Suprapubic skin (tissue), 4 donors: ENCODE results near the gene IPO13.

Source experiments
- POLR2A ChIP-seq, 2 donors: fragments of 450-650 bp; IDR thresholded peaks; one replicate each; pipeline ENCODE4 v1.6.1; 2017; ENCODE audit warnings: antibody characterized with exemption in 2 of 2, mild to moderate bottlenecking in 2 of 2, moderate library complexity in 2 of 2
- POLR2AphosphoS5 ChIP-seq, 3 donors: sonication (generic); formaldehyde crosslinking; IDR thresholded peaks; one replicate each; pipeline ENCODE4 v1.6.1; 2017; ENCODE audit warnings: antibody characterized with exemption in 3 of 3
- TF ChIP-seq, protein P1 (sequence below), 2 donors: fragments of 200-600 bp in 1 of 2; fragments of 450-650 bp in 1 of 2; sonication (generic) in 1 of 2; IDR thresholded peaks; one replicate each; pipeline ENCODE4 v1.5.1; 2016 to 2019; ENCODE audit warnings: antibody characterized with exemption in 2 of 2, mild to moderate bottlenecking in 1 of 2, moderate library complexity in 1 of 2

DNA sequence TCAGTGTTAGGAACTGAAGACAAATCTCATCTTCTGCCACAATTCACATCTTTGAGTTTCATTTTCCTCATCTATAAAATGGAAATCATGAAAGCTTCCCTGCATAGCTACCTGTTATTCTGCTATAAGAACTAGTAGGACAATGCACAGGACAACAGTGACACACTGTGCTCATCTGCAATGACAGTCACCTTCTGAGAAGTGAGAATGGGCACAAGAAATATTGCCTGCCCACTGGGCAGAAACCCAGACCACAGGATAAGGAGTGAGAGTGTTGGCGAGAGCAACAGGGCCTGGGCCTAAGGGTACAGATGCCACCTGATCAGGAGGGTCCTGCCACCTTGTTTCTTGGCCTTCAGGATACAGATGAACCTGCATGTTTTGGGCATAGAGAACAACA lies 36.4 kb upstream of the IPO13 start:
- no peak for TF ChIP-seq POLR2A (IDR thresholded peaks at IDR 0.05)
- TF ChIP-seq, protein P1, sequence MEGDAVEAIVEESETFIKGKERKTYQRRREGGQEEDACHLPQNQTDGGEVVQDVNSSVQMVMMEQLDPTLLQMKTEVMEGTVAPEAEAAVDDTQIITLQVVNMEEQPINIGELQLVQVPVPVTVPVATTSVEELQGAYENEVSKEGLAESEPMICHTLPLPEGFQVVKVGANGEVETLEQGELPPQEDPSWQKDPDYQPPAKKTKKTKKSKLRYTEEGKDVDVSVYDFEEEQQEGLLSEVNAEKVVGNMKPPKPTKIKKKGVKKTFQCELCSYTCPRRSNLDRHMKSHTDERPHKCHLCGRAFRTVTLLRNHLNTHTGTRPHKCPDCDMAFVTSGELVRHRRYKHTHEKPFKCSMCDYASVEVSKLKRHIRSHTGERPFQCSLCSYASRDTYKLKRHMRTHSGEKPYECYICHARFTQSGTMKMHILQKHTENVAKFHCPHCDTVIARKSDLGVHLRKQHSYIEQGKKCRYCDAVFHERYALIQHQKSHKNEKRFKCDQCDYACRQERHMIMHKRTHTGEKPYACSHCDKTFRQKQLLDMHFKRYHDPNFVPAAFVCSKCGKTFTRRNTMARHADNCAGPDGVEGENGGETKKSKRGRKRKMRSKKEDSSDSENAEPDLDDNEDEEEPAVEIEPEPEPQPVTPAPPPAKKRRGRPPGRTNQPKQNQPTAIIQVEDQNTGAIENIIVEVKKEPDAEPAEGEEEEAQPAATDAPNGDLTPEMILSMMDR (IDR thresholded peaks at IDR 0.05), result no peak
- TF ChIP-seq POLR2AphosphoS5 (IDR thresholded peaks at IDR 0.05), result no peak
